ENCODE measurements around the gene ASB13.

Gene ASB13

GRCh38 chr10:5697342-5697741, 30.9 kb upstream of the ASB13 start:
- TF ChIP-seq CTCF (IDR thresholded peaks at IDR 0.05; ENCODE audit: low read depth, low read length), result no peak
- DNase-seq, result no peak
- no peaks in the 10 kb centered on the region for H3K9me3 ChIP-seq
- no peak overlapping the region for H3K4me3 ChIP-seq (ENCODE audit: low read depth, low read length)
- H3K27me3 ChIP-seq, result no peaks in the 10 kb centered on the region
- no peaks in the 10 kb centered on the region for H3K36me3 ChIP-seq
- peaks cover 6% of the 10 kb centered on the region for H3K4me1 ChIP-seq

GRCh38 chr10:5694573-5694972, 28.2 kb upstream of the ASB13 start:
- Histone ChIP-seq H3K4me3 (ENCODE audit: low read depth, low read length) (no peak overlapping the region), H3K36me3 (no peaks in the 10 kb centered on the region), H3K9me3 (no peaks in the 10 kb centered on the region), H3K4me1 (peaks cover 6% of the 10 kb centered on the region), H3K27me3 (no peaks in the 10 kb centered on the region)
- DNase-seq, result no peak
- no peak for TF ChIP-seq CTCF (IDR thresholded peaks at IDR 0.05; ENCODE audit: low read depth, low read length)

GRCh38 chr10:5692461-5693358, 26.3 kb upstream of the ASB13 start:
- no peaks in the 10 kb centered on the region for H3K9me3 ChIP-seq
- H3K4me1 ChIP-seq, result peaks cover 6% of the 10 kb centered on the region
- H3K4me3 ChIP-seq (ENCODE audit: low read depth, low read length), result peak overlapping the region; percentile 74
- no peak for TF ChIP-seq CTCF (IDR thresholded peaks at IDR 0.05; ENCODE audit: low read depth, low read length)
- H3K27me3 ChIP-seq, result no peaks in the 10 kb centered on the region
- no peaks in the 10 kb centered on the region for H3K36me3 ChIP-seq
- peak; percentile 66 for DNase-seq

GRCh38 chr10:5691786-5692185, 25.4 kb upstream of the ASB13 start:
- no peak for TF ChIP-seq CTCF (IDR thresholded peaks at IDR 0.05; ENCODE audit: low read depth, low read length)
- no peaks in the 10 kb centered on the region for H3K36me3 ChIP-seq
- DNase-seq, result no peak
- no peaks in the 10 kb centered on the region for H3K27me3 ChIP-seq
- peaks cover 6% of the 10 kb centered on the region for H3K4me1 ChIP-seq
- peak overlapping the region; percentile 74 for H3K4me3 ChIP-seq (ENCODE audit: low read depth, low read length)
- no peaks in the 10 kb centered on the region for H3K9me3 ChIP-seq

- no peaks in the 10 kb centered on the region for H3K27me3 ChIP-seq
- no peak overlapping the region for H3K4me3 ChIP-seq (ENCODE audit: low read depth, low read length)
- TF ChIP-seq CTCF (IDR thresholded peaks at IDR 0.05; ENCODE audit: low read depth, low read length), result no peak
- no peaks in the 10 kb centered on the region for H3K36me3 ChIP-seq
- DNase-seq, result no peak
- peaks cover 4% of the 10 kb centered on the region; the same call in 1 of the 2 replicates for H3K9me3 ChIP-seq
- H3K4me1 ChIP-seq, result peaks cover 1% of the 10 kb centered on the region
Measured at GRCh38 chr10:5688587-5688986, 22.2 kb upstream of the ASB13 start.

GRCh38 chr10:5685764-5686240, 19.4 kb upstream of the ASB13 start:
- peaks cover 4% of the 10 kb centered on the region; the same call in 1 of the 2 replicates for H3K9me3 ChIP-seq
- no peak for TF ChIP-seq CTCF (IDR thresholded peaks at IDR 0.05; ENCODE audit: low read depth, low read length)
- no peaks in the 10 kb centered on the region for H3K27me3 ChIP-seq
- H3K4me3 ChIP-seq (ENCODE audit: low read depth, low read length), result peak overlapping the region; percentile 77
- DNase-seq, result no peak
- H3K4me1 ChIP-seq, result no peaks in the 10 kb centered on the region
- H3K36me3 ChIP-seq, result no peaks in the 10 kb centered on the region

All from BE2C (cell line).